Erythroblast (primary cell): ENCODE measurements around the gene CLIP4.

Experiments
- GATA1 ChIP-seq: IDR thresholded peaks from 2 replicates; pipeline ENCODE4 v1.6.1; 2011; ENCODE audit warnings: low read depth, mild to moderate bottlenecking, control low read depth, low read length, moderate library complexity
- POLR2A ChIP-seq: IDR thresholded peaks from 2 replicates; pipeline ENCODE4 v1.6.1; 2011; ENCODE audit warnings: mild to moderate bottlenecking, low read length

DNA sequence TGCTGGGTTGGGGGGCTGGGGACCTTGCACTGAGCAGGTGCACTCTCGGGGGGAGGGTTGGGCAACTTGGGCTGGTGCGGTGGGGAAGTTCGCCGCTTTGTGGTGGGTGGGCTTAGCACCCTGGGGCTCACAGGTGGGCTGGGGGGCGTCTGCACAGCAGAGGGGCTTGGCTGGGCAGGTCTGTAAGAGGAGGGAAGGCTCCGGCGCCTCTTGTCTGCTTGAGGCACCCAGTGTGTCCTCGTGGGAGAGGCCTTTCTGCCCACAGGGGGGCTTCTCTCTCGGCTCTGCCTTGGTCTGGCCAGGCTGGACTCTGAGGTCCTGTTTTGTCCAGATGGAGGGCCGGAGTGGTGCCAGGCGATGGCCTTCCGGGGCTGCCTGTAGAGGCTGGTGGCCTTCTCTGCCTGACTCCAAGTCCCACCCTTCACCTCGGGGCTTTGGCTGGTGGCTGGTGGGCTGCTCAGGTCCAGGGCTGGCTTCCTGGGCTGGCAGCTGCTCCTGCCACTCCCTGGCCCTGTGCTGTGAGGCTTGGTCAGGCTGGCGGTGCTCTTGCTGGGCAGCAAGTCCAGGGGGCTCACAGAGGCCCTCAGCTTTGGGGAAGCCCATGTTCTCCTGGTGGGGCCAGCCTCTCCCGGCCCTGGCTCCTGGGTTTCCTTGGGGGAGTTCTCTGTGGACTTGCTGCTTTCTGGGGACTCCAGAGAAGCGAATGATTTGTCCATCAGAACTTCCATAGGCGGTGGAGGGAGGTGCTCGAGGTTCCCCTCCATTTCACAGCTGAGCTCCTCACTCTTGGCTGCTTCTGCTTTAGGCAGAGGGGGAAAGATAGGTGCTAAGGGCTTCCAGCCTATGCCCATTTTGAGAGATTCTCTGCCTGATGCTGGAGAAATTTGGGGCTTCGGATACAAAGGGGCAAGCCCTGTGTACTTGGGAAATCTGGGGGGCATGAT, 43.9 kb upstream of the CLIP4 start:
- no peak for TF ChIP-seq POLR2A
- TF ChIP-seq GATA1: no peak
